HL-60 (cell line): ENCODE data around the gene WNT7B.

Experiments used
- POLR2AphosphoS5 ChIP-seq: IDR thresholded peaks from 2 replicates; pipeline ENCODE4 v1.6.1; 2012; ENCODE audit warnings: low read depth
- SPI1 ChIP-seq: IDR thresholded peaks from 2 replicates; pipeline ENCODE4 v1.6.1; 2012; ENCODE audit warnings: low read depth, mild to moderate bottlenecking, borderline replicate concordance
- TF ChIP-seq, protein P1 (sequence below): IDR thresholded peaks from one replicate; pipeline ENCODE4 v1.5.1; 2011; ENCODE audit warnings: low read length, control low read depth, inconsistent platforms; ENCODE audit not compliant: insufficient read depth
- TF ChIP-seq, protein P2 (sequence below): IDR thresholded peaks from 2 replicates; pipeline ENCODE4 v1.6.1; 2012; ENCODE audit warnings: low read depth; ENCODE audit not compliant: insufficient replicate concordance

DNA sequence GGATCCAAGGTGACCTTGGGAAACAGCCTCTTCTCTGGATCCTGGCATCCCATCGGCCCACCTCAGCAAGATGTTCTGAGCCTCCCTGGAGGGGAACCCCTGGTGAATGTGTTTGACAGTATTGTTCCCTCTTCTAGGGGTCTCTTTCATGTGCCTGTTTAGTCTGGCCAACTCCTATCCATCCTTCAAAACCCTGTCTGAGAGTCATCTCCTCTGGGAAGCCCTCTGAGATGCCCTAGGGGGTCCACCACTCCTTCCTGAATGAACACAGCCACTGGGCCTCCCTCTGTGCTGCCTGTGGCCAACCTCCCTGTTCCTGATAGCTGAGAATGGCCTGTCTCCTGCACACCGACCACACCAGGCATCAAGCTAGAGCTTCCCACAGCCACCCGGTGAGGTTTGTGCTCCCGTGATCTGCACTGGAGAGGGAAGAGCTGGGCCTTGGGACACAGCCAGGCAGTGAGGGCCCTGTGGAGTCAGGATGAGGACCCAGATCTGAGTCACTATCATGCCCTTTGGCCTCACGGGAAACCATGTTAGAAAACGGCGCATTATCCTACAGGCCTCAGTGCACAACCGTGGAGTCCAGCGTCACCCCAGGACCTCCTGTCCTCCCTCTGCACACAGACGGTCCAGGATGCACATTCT, 8.8 kb downstream of the WNT7B start:
- TF ChIP-seq, protein P1, sequence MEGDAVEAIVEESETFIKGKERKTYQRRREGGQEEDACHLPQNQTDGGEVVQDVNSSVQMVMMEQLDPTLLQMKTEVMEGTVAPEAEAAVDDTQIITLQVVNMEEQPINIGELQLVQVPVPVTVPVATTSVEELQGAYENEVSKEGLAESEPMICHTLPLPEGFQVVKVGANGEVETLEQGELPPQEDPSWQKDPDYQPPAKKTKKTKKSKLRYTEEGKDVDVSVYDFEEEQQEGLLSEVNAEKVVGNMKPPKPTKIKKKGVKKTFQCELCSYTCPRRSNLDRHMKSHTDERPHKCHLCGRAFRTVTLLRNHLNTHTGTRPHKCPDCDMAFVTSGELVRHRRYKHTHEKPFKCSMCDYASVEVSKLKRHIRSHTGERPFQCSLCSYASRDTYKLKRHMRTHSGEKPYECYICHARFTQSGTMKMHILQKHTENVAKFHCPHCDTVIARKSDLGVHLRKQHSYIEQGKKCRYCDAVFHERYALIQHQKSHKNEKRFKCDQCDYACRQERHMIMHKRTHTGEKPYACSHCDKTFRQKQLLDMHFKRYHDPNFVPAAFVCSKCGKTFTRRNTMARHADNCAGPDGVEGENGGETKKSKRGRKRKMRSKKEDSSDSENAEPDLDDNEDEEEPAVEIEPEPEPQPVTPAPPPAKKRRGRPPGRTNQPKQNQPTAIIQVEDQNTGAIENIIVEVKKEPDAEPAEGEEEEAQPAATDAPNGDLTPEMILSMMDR = no peak
- TF ChIP-seq, protein P2, sequence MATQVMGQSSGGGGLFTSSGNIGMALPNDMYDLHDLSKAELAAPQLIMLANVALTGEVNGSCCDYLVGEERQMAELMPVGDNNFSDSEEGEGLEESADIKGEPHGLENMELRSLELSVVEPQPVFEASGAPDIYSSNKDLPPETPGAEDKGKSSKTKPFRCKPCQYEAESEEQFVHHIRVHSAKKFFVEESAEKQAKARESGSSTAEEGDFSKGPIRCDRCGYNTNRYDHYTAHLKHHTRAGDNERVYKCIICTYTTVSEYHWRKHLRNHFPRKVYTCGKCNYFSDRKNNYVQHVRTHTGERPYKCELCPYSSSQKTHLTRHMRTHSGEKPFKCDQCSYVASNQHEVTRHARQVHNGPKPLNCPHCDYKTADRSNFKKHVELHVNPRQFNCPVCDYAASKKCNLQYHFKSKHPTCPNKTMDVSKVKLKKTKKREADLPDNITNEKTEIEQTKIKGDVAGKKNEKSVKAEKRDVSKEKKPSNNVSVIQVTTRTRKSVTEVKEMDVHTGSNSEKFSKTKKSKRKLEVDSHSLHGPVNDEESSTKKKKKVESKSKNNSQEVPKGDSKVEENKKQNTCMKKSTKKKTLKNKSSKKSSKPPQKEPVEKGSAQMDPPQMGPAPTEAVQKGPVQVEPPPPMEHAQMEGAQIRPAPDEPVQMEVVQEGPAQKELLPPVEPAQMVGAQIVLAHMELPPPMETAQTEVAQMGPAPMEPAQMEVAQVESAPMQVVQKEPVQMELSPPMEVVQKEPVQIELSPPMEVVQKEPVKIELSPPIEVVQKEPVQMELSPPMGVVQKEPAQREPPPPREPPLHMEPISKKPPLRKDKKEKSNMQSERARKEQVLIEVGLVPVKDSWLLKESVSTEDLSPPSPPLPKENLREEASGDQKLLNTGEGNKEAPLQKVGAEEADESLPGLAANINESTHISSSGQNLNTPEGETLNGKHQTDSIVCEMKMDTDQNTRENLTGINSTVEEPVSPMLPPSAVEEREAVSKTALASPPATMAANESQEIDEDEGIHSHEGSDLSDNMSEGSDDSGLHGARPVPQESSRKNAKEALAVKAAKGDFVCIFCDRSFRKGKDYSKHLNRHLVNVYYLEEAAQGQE = no peak
- TF ChIP-seq POLR2AphosphoS5 (no peak), SPI1 (no peak)
